ENCODE data around the gene SMOC1. TPM values are rescaled to one million over a fixed set of nuclear protein-coding genes. Genes with fewer than 3 reads are reported as not detected.
A peak's percentile ranks its signal among the peaks of the same experiment; 100 is the strongest.

Gene SMOC1
- total and polyA plus RNA-seq, 2 of the 8 experiments (the other 6 are each of a cell fraction or from before 2014, with no cell fraction given) = 1.6 to 2.4 TPM

DNA sequence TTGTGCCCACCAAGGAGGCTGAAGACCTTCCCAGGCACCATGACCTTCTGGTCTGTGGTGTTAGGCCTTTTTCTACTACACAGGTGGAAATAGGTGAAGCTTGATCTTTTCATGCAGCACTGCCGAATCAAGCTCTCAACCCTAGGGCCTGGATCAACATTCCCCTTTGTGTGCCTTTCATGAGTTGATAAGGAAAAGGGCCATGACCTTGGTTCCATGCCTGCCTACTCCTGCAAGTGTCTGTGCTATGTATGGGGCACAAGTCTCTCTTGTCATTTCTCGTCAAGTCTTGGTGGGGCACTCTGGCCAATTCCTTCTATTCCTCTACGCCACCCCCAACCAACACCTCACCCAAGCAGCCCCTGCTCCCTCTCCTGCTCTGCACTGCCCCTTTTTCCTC lies 155.0 kb downstream of the SMOC1 start:
- FAIRE-seq (no peak), DNase-seq (ENCODE audit: low read depth in 1 of 2, low spot score in 2 of 2) (no peak)
- no peak overlapping the region for H4K5ac ChIP-seq (ENCODE audit: insufficient read length, low read depth, low read length)
- ChIA-PET POLR2A (ENCODE audit: partially characterized antibody) (interaction anchor here (1.0 kb wide), 1 partner anchor 268 kb away, joined by 3 read pairs; the partner anchor contains the start of gene SRSF5), CTCF (ENCODE audit: partially characterized antibody) (interaction anchor here (0.8 to 4.6 kb wide), 7 partner anchors 21 to 370 kb away, joined by 3 to 27 read pairs (median 4); no protein-coding TSS in a partner anchor)
- no peak overlapping the region for H3K4me3 ChIP-seq (ENCODE audit: extremely low read depth in 1 of 4, insufficient read depth in 2 of 4, low read depth in 3 of 4, low read length in 4 of 4)
- H2BK120ac ChIP-seq (replicated peaks; ENCODE audit: low read depth, low read length) = no peak overlapping the region
- no peak overlapping the region for H2BK5ac ChIP-seq (ENCODE audit: low read depth, low read length)
- no peak overlapping the region for H3K23ac ChIP-seq (ENCODE audit: insufficient read length)
- H2BK12ac ChIP-seq (ENCODE audit: low read depth, low read length) = peak overlapping the region; percentile 30; the same call in 1 of the 2 replicates
- H3K14ac ChIP-seq (ENCODE audit: insufficient read length) = no peak overlapping the region
- H3K18ac ChIP-seq (ENCODE audit: extremely low read depth, low read length) = no peak overlapping the region
- WGBS, 2 experiments (ENCODE audit: extremely low coverage in 1 of 2, insufficient coverage in 1 of 2, insufficient read length in 1 of 2, insufficient replicate concordance in 2 of 2, low coverage in 1 of 2, low lambda C conversion rate in 2 of 2, missing lambda C conversion rate in 1 of 2) = 94% methylated on average over 3 of the region's 3 CpGs; no CpG with 5 or more reads in 1 of the 2 experiments
- H3K9ac ChIP-seq (replicated peaks in 1 of 4; ENCODE audit: extremely low read depth in 1 of 4, low read depth in 3 of 4, low read length in 3 of 4) = no peak overlapping the region
- no peak overlapping the region for H3K4ac ChIP-seq (replicated peaks; ENCODE audit: insufficient read length, low read depth, low read length)
- no peaks in the 10 kb centered on the region for H3K23me2 ChIP-seq (ENCODE audit: low read depth, low read length)
- no peaks in the 10 kb centered on the region for H3K79me1 ChIP-seq (ENCODE audit: low read depth, low read length)
- H3K79me2 ChIP-seq (ENCODE audit: control insufficient read depth in 1 of 2, insufficient read depth in 2 of 2, low read length in 2 of 2) = no peaks in the 10 kb centered on the region
- H2BK20ac ChIP-seq (ENCODE audit: low read length) = no peak overlapping the region
- no peaks in the 10 kb centered on the region for H3K36me3 ChIP-seq (ENCODE audit: control insufficient read depth in 2 of 4, insufficient read depth in 4 of 4, low read length in 3 of 4)
- H4K8ac ChIP-seq (ENCODE audit: extremely low read depth, insufficient read depth, low read length) = no peak overlapping the region
- H2BK15ac ChIP-seq (ENCODE audit: low read length) = no peak overlapping the region; the same call in 1 of the 2 replicates
- H3K56ac ChIP-seq (replicated peaks; ENCODE audit: insufficient read length, low read depth, low read length) = no peak overlapping the region
- H4K20me1 ChIP-seq (replicated peaks in 1 of 2; ENCODE audit: control insufficient read depth in 1 of 2, insufficient read depth in 2 of 2, low read length in 2 of 2) = no peaks in the 10 kb centered on the region
- no peak overlapping the region for H3K27ac ChIP-seq (ENCODE audit: low read depth, low read length)
- no peak overlapping the region for H2AFZ ChIP-seq (ENCODE audit: low read length)
- no peaks in the 10 kb centered on the region; a peak in 1 of 7 replicates for H3K27me3 ChIP-seq (replicated peaks in 1 of 4; ENCODE audit: control insufficient read depth in 3 of 4, extremely low read depth in 1 of 4, insufficient read depth in 3 of 4, low read length in 3 of 4)
- H3K4me2 ChIP-seq (ENCODE audit: insufficient read depth in 1 of 2, low read depth in 2 of 2, low read length in 2 of 2) = no peak overlapping the region
- H3K9me3 ChIP-seq (ENCODE audit: insufficient read depth in 2 of 2, low read depth in 1 of 2, low read length in 1 of 2) = no peaks in the 10 kb centered on the region
- no peak overlapping the region for H2AK5ac ChIP-seq (ENCODE audit: low read depth, low read length)
- H4K91ac ChIP-seq (replicated peaks; ENCODE audit: insufficient read length, low read length) = no peak overlapping the region
- H3K4me1 ChIP-seq (replicated peaks in 1 of 4; ENCODE audit: control insufficient read depth in 3 of 4, insufficient read depth in 4 of 4, low read length in 3 of 4) = peaks cover 0 to 11% (median 7%) of the 10 kb centered on the region in 4 experiments; a peak in 6 of 7 replicates
- TF ChIP-seq POLR2AphosphoS5 (IDR thresholded peaks at IDR 0.05; ENCODE audit: low read depth, low read length) = no peak
- no peak for TF ChIP-seq HDAC2 (IDR thresholded peaks at IDR 0.05; ENCODE audit: borderline replicate concordance in 1 of 2, low read depth in 2 of 2, low read length in 2 of 2)
- TF ChIP-seq RBBP5 (IDR thresholded peaks at IDR 0.05; ENCODE audit: borderline replicate concordance, low read depth, low read length) = no peak
- TF ChIP-seq CBX5 (IDR thresholded peaks at IDR 0.05; ENCODE audit: low read depth, low read length) = no peak
- no peak for TF ChIP-seq KDM5A (IDR thresholded peaks at IDR 0.05; ENCODE audit: low read length)
- TF ChIP-seq, protein P1, sequence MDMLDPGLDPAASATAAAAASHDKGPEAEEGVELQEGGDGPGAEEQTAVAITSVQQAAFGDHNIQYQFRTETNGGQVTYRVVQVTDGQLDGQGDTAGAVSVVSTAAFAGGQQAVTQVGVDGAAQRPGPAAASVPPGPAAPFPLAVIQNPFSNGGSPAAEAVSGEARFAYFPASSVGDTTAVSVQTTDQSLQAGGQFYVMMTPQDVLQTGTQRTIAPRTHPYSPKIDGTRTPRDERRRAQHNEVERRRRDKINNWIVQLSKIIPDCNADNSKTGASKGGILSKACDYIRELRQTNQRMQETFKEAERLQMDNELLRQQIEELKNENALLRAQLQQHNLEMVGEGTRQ (IDR thresholded peaks at IDR 0.05; ENCODE audit: low read length) = no peak
- TF ChIP-seq TAF7 (optimal IDR thresholded peaks at IDR 0.05; ENCODE audit: borderline replicate concordance, low read depth, low read length) = no peak
- TF ChIP-seq RAD21 (IDR thresholded peaks at IDR 0.05 in 1 of 2, conservative IDR thresholded peaks at IDR 0.05 in 1 of 2; ENCODE audit: low read depth in 2 of 2, low read length in 2 of 2) = no peak
- TF ChIP-seq RFX5 (IDR thresholded peaks at IDR 0.05; ENCODE audit: borderline replicate concordance, low read depth, low read length) = no peak
- no peak for TF ChIP-seq GABPA (IDR thresholded peaks at IDR 0.05; ENCODE audit: borderline replicate concordance, insufficient read depth, low read length)
- no peak for TF ChIP-seq GTF2F1 (IDR thresholded peaks at IDR 0.05; ENCODE audit: borderline replicate concordance, low read depth, low read length)

Measured in H1 (cell line).